HEK293T (cell line): Measurements from ENCODE around the gene PTPRG.

Experiments used
- CTCF ChIA-PET: fragments of 350-600 bp; formaldehyde crosslinking; extraction: SDS; loops from one replicate; lab custom pipeline; 2021; ENCODE audit warnings: antibody characterized with exemption, inconsistent platforms; lab: Yijun Ruan, JAX
- POLR2A ChIA-PET: fragments of 350-600 bp; formaldehyde crosslinking; extraction: SDS; loops from one replicate; lab custom pipeline; 2020; ENCODE audit warnings: antibody characterized with exemption, inconsistent platforms; lab: Yijun Ruan, JAX
- DNase-seq: peaks from one replicate; pipeline ENCODE4 v3.0.0; 2012; ENCODE audit warnings: mixed read lengths; ENCODE audit errors: extremely low spot score
- ARNT ChIP-seq: fragments of 450-650 bp; IDR thresholded peaks from 2 replicates; pipeline ENCODE4 v1.6.1; 2017; ENCODE audit warnings: mild to moderate bottlenecking
- BHLHE40 ChIP-seq: fragments of 450-650 bp; IDR thresholded peaks from 2 replicates; pipeline ENCODE4 v1.6.1; 2016; ENCODE audit warnings: mild to moderate bottlenecking, moderate library complexity, borderline replicate concordance
- CTBP1 ChIP-seq: fragments of 450-650 bp; IDR thresholded peaks from 2 replicates; pipeline ENCODE4 v1.6.1; 2016; ENCODE audit warnings: borderline replicate concordance
- ELF4 ChIP-seq: fragments of 450-650 bp; IDR thresholded peaks from 2 replicates; pipeline ENCODE4 v1.6.1; 2017; ENCODE audit warnings: antibody characterized with exemption
- FOXA1 ChIP-seq: fragments of 450-650 bp; IDR thresholded peaks from 2 replicates; pipeline ENCODE4 v1.6.1; 2016; ENCODE audit warnings: mild to moderate bottlenecking
- FOXK2 ChIP-seq: fragments of 450-650 bp; IDR thresholded peaks from 2 replicates; pipeline ENCODE4 v1.6.1; 2016; ENCODE audit warnings: mild to moderate bottlenecking
- FOXM1 ChIP-seq: fragments of 450-650 bp; IDR thresholded peaks from 2 replicates; pipeline ENCODE4 v1.6.1; 2017; ENCODE audit warnings: mild to moderate bottlenecking, borderline replicate concordance
- HDGF ChIP-seq: fragments of 450-650 bp; IDR thresholded peaks from 2 replicates; pipeline ENCODE4 v1.6.1; 2017; ENCODE audit warnings: antibody characterized with exemption, borderline replicate concordance
- L3MBTL2 ChIP-seq: fragments of 450-650 bp; conservative IDR thresholded peaks from 2 replicates; pipeline ENCODE4 v1.6.1; 2016; ENCODE audit warnings: mild to moderate bottlenecking
- LEF1 ChIP-seq: fragments of 450-650 bp; IDR thresholded peaks from 2 replicates; pipeline ENCODE4 v1.6.1; 2017; ENCODE audit warnings: mild to moderate bottlenecking, borderline replicate concordance
- NFRKB ChIP-seq: fragments of 450-650 bp; IDR thresholded peaks from 2 replicates; pipeline ENCODE4 v1.6.1; 2016; ENCODE audit warnings: mild to moderate bottlenecking, moderate library complexity
- SP1 ChIP-seq: fragments of 450-650 bp; IDR thresholded peaks from 2 replicates; pipeline ENCODE4 v1.6.1; 2017
- SUZ12 ChIP-seq: fragments of 450-650 bp; IDR thresholded peaks from 2 replicates; pipeline ENCODE4 v1.6.1; 2016; ENCODE audit warnings: mild to moderate bottlenecking
- TARDBP ChIP-seq: fragments of 450-650 bp; IDR thresholded peaks from 2 replicates; pipeline ENCODE4 v1.6.1; 2016
- ZNF384 ChIP-seq: fragments of 450-650 bp; IDR thresholded peaks from 2 replicates; pipeline ENCODE4 v1.6.1; 2016
- TF ChIP-seq, protein P1 (sequence below): fragments of 450-650 bp; IDR thresholded peaks from 2 replicates; pipeline ENCODE4 v1.6.1; 2016

Gene PTPRG

DNA sequence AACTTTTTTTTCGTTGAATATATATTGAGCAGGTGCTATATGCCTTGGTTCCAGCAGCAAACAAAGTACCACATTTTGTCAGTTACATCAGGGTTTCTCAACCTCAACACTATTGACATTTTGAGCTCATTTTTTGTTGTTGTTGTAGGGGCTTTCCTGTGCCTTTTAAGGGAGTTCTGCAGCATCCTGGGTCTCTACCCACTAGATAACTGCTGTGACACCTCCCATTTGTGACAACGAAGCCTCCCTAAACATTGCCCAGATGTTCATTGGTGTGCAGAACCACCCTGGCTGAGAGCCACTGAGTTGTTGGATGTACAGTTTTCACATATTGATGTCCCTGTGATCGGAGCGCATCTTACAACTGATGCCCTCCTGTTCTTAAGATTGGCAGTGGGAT, 382.6 kb downstream of the PTPRG start:
- ChIA-PET POLR2A (no interaction called here), CTCF (interaction anchor here (0.6 kb wide), 1 partner anchor 243 kb away, joined by 3 read pairs; no protein-coding TSS in a partner anchor)
- no peak for DNase-seq
- TF ChIP-seq BHLHE40 (no peak), NFRKB (no peak), ZNF384 (no peak), SUZ12 (no peak), LEF1 (no peak)

DNA sequence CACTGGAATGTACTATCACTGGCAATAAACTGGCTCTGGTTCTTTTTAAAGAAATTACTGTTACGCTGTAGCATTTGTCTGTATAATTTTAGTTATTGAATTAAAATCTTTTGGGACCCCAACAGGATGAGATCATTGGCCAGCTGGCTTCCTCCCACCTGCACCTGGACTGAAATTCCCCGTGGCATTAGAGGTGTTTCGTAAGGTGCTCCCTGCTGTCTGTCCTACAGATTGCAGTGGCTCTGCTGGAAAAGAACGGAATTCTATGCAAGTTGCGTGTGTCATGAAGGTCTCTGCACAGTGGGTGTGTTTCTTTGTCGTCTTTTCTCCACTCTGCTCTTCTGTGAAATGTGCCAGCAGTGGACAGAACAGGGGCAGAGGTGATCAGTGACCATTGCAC, 383.4 kb downstream of the PTPRG start:
- ChIA-PET POLR2A (no interaction called here), CTCF (no interaction called here)
- TF ChIP-seq L3MBTL2 (no peak), LEF1 (no peak), CTBP1 (no peak), SUZ12 (no peak), HDGF (no peak), TARDBP (no peak), FOXM1 (no peak), SP1 (no peak)
- DNase-seq: no peak

DNA sequence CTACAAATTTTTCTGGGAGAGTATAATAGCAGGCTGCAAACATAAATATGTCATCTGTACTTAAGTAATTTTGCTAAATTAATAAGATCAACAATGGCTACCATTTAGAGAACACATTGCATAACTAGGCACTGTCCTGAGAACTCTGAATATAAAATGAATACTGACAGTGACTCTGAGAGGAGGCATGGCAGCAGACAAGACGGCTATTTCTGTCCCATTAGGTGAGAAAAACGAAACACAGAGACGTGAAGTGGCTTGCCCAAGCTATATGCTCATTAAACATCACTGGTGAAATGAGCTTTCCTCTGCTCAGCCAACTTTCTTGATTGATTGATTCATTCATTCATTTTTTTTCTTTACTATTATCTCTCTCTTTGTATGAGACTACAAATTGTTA, 384.3 kb downstream of the PTPRG start:
- TF ChIP-seq, protein P1, sequence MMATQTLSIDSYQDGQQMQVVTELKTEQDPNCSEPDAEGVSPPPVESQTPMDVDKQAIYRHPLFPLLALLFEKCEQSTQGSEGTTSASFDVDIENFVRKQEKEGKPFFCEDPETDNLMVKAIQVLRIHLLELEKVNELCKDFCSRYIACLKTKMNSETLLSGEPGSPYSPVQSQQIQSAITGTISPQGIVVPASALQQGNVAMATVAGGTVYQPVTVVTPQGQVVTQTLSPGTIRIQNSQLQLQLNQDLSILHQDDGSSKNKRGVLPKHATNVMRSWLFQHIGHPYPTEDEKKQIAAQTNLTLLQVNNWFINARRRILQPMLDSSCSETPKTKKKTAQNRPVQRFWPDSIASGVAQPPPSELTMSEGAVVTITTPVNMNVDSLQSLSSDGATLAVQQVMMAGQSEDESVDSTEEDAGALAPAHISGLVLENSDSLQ: no peak
- no peak for DNase-seq
- ChIA-PET POLR2A (no interaction called here), CTCF (interaction anchor here (1.9 kb wide), 1 partner anchor 9 kb away, joined by 8 read pairs; no protein-coding TSS in a partner anchor)

DNA sequence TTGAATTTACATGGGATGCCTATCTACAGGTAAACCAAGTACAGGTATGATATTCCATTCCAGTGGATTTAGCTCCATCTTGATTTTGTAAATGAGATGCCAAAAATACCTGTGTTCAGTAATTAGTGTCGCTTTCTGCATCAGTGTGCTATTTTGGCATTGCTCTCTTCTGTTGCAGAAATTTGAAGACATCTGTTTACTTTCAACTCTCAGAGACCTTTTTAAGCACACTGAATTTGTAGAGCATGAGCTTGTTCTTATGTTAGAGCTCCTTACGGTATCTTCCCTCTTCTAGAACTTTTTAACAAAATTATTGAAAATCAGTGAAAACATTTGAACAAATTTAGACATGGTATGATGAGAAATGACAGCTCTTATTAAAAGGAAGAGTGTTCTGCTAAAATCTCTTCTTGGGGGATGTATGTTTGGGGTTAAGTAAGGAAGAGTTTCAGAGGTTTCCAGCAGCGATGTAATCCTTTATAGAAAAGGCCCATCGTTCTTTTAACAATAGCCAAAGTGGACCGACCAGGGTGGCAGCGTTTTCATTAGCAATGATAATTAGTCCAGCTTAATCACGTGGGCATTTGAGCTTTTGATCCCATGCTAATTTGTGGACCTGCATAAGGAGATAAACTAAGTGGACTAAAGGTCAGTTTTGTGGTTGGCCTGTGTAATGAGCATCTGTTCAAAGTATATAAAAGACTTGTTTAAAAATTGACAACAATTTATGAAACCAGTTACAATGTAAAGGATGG, 385.4 kb downstream of the PTPRG start:
- ChIA-PET POLR2A (no interaction called here), CTCF (interaction anchor here (0.5 to 1.9 kb wide), 2 partner anchors 10 to 1623 kb away, joined by 3 to 8 read pairs; no protein-coding TSS in a partner anchor)
- no peak for DNase-seq

DNA sequence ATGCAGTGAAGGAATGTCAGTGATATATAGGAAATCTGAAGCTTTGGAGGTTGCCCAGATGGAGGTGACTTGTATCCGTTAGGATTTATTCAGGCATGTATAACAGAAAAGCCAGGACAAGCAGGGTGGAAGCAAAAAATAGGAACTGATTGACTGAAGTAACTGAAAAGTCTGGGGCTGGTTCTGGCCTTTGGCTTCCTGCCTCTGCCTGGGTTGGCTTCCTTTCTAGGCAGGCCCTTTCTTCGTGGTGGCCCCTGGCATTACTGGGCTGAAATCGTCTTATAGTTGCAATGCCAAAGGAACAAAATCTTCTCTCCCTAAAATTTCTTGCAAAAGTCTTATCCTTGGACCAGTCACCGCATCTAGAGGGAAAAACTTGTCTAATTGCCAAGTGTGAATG, 386.1 kb downstream of the PTPRG start:
- TF ChIP-seq BHLHE40 (no peak), HDGF (no peak), FOXM1 (no peak), FOXA1 (no peak), SUZ12 (no peak)
- DNase-seq: no peak
- CTCF ChIA-PET: no interaction called here
- POLR2A ChIA-PET: no interaction called here

More for the DNA sequence above, 385.4 kb downstream of the PTPRG start:
- TF ChIP-seq LEF1 (no peak), TARDBP (no peak), ELF4 (no peak), SP1 (no peak), NFRKB (no peak)

DNA sequence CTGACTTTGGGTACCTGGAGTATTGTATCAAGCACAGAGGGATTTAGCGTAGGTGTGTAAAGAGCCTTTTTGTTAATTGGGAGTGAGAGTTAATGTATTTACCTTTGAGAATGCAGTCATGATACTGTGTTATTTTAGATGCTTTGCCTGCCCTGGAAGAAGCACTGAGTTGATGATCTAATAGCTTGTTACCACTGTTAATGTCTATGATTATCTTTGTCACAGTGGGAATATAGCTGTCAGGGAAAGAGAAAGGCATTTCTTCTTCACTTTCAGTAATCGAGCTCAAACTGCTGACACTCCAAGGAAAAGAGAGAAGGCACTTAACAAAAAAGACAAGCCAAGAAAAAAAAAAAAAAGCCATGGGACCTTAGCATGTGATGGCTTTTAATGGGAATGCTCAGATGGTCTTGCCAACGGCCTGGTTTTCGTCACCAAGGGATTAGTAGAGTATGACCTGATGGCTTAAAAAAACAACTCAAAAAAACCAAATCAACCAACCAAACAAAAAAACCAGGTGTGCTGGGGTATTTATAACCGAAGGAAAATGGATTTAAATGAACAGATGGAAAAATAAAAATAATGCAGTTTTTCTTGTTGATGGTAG, 387.4 kb downstream of the PTPRG start:
- ChIA-PET POLR2A (no interaction called here), CTCF (interaction anchor here (0.6 kb wide), 1 partner anchor 13 kb away, joined by 6 read pairs; no protein-coding TSS in a partner anchor)
- TF ChIP-seq HDGF (no peak), L3MBTL2 (no peak), TARDBP (no peak)
- no peak for DNase-seq

DNA sequence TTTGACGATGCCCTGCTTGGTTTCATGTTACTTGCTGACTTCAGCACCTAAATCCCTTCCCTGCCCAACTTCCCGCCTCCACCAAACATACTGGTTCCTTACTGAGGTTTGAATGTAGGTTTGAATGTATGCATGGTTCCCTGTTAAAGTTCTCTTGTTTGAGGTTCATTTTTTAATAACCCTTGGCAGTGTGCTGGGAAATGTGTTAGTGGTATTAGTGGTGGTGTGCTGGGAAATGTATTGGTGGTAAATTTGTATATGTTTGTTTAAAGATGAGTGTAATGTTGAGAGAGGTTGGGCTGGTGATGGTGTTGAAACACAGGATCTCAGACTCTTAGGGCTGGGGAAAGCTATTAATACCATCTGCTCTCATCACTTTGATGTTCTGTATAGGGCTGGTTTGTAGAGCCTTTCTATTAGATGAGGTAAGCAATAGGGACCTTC, 392.7 kb downstream of the PTPRG start:
- POLR2A ChIA-PET: no interaction called here
- TF ChIP-seq, protein P1: no peak
- TF ChIP-seq ARNT (no peak), ZNF384 (no peak), LEF1 (no peak), CTBP1 (no peak), FOXM1 (no peak), ELF4 (no peak), L3MBTL2 (peak; percentile 30; the same call in 1 of the 2 replicates), NFRKB (no peak)
- CTCF ChIA-PET: no interaction called here
- no peak for DNase-seq

DNA sequence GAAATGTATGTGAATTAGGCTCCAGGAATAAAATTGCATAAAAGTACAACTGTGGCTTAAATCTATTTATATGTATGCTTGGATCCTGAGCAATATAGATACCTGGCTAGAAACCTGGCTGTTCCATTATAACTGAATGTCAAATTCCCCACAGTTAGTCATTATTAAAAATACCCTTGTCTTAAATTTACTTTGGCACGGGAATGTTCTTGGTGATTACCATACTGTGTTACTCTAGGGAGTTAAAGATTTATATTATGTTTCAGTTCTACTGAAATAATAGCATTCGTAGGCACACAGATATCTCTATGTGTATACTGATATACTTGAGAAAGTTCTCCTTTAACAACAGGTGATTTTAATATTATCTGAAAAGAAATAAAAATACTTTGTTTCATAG, 394.1 kb downstream of the PTPRG start:
- ChIA-PET CTCF (no interaction called here), POLR2A (no interaction called here)
- TF ChIP-seq L3MBTL2: no peak
- no peak for TF ChIP-seq FOXK2
- no peak for TF ChIP-seq FOXA1
- no peak for TF ChIP-seq CTBP1
- no peak for TF ChIP-seq LEF1
- no peak for TF ChIP-seq FOXM1
- no peak for TF ChIP-seq NFRKB
- no peak for TF ChIP-seq ARNT
- TF ChIP-seq HDGF: no peak
- TF ChIP-seq BHLHE40: no peak
- TF ChIP-seq SP1: no peak
- TF ChIP-seq ZNF384: no peak
- no peak for TF ChIP-seq ELF4
- no peak for TF ChIP-seq SUZ12
- no peak for DNase-seq
